GM21423 (cell line): ENCODE results near the gene OSBPL8.
"Not testable (repeated sequence)": the region's sequence is repeated elsewhere in the genome, so short reads cannot be mapped to it uniquely, and the experiment has no call there.

Experiments used
- ATAC-seq: cut with Tn5 transposase; IDR thresholded peaks from one replicate; pipeline ENCODE4 v1.9.1; 2021; ENCODE audit warnings: mild to moderate bottlenecking, moderate library complexity; ENCODE audit not compliant: unreplicated experiment

Gene OSBPL8

GRCh38 chr12:76478045-76478444 lies 81.5 kb downstream of the OSBPL8 start:
- ATAC-seq = no peak

GRCh38 chr12:76472862-76473261 lies 86.7 kb downstream of the OSBPL8 start:
- not testable (repeated sequence) for ATAC-seq

GRCh38 chr12:76471579-76471978 lies 88.0 kb downstream of the OSBPL8 start:
- ATAC-seq = no peak

- ATAC-seq = peak; percentile 86
Observed at GRCh38 chr12:76470028-76470939, 89.3 kb downstream of the OSBPL8 start.

- ATAC-seq = no peak
Observed at GRCh38 chr12:76464631-76465166, 94.9 kb downstream of the OSBPL8 start.

- ATAC-seq = no peak
Observed at GRCh38 chr12:76462668-76463224, 96.8 kb downstream of the OSBPL8 start.

GRCh38 chr12:76460807-76461206 lies 98.8 kb downstream of the OSBPL8 start:
- no peak for ATAC-seq

GRCh38 chr12:76457818-76458217 lies 101.8 kb downstream of the OSBPL8 start:
- ATAC-seq = no peak

GRCh38 chr12:76457010-76457409 lies 102.6 kb downstream of the OSBPL8 start:
- no peak for ATAC-seq

- ATAC-seq = peak; percentile 88
Observed at GRCh38 chr12:76455582-76456345, 103.8 kb downstream of the OSBPL8 start.

GRCh38 chr12:76451528-76451927 lies 108.0 kb downstream of the OSBPL8 start:
- ATAC-seq = no peak

GRCh38 chr12:76450690-76451089 lies 108.9 kb downstream of the OSBPL8 start:
- no peak for ATAC-seq

GRCh38 chr12:76449993-76450392 lies 109.6 kb downstream of the OSBPL8 start:
- ATAC-seq = no peak

GRCh38 chr12:76449583-76449982 lies 110.0 kb downstream of the OSBPL8 start:
- no peak for ATAC-seq

GRCh38 chr12:76449016-76449415 lies 110.6 kb downstream of the OSBPL8 start:
- ATAC-seq = no peak

GRCh38 chr12:76446090-76446489 lies 113.5 kb downstream of the OSBPL8 start:
- no peak for ATAC-seq

- no peak for ATAC-seq
Observed at GRCh38 chr12:76445462-76445861, 114.1 kb downstream of the OSBPL8 start.

GRCh38 chr12:76444408-76444984 lies 115.1 kb downstream of the OSBPL8 start:
- ATAC-seq = no peak

- ATAC-seq = no peak
Observed at GRCh38 chr12:76441016-76441415, 118.6 kb downstream of the OSBPL8 start.

- ATAC-seq = no peak
Observed at GRCh38 chr12:76432733-76433132, 126.8 kb downstream of the OSBPL8 start.

GRCh38 chr12:76428117-76428516 lies 131.5 kb downstream of the OSBPL8 start:
- ATAC-seq = no peak
